ENCODE data around the gene IGF2.

The IGF2 gene

GRCh38 chr11:2098691-2099515 is 40.3 kb downstream of the IGF2 start:
- H3K27ac Mint-ChIP-seq, result no peak overlapping the region
- CTCF ChIA-PET, result interaction anchor here (2.1 kb wide), 1 partner anchor 62 kb away, joined by 5 read pairs; no protein-coding TSS in a partner anchor
- no peaks in the 10 kb centered on the region for H3K4me1 Mint-ChIP-seq
- no peak overlapping the region for H3K4me3 Mint-ChIP-seq
- H3K9me3 Mint-ChIP-seq, result no peaks in the 10 kb centered on the region
- H3K27me3 Mint-ChIP-seq, result peaks cover 16% of the 10 kb centered on the region
- no peaks in the 10 kb centered on the region for H3K36me3 Mint-ChIP-seq
- no peak for DNase-seq

GRCh38 chr11:2097998-2098690 is 41.0 kb downstream of the IGF2 start:
- Mint-ChIP-seq H3K9me3 (no peaks in the 10 kb centered on the region), H3K36me3 (no peaks in the 10 kb centered on the region), H3K27ac (peak overlapping the region; percentile 65), H3K4me3 (no peak overlapping the region), H3K27me3 (peaks cover 24% of the 10 kb centered on the region), H3K4me1 (peaks cover 4% of the 10 kb centered on the region)
- CTCF ChIA-PET, result no interaction called here
- DNase-seq, result no peak

- CTCF ChIA-PET, result no interaction called here
- H3K4me1 Mint-ChIP-seq, result peaks cover 7% of the 10 kb centered on the region
- H3K36me3 Mint-ChIP-seq, result no peaks in the 10 kb centered on the region
- peaks cover 30% of the 10 kb centered on the region for H3K27me3 Mint-ChIP-seq
- DNase-seq, result no peak
- no peaks in the 10 kb centered on the region for H3K9me3 Mint-ChIP-seq
- no peak overlapping the region for H3K27ac Mint-ChIP-seq
- H3K4me3 Mint-ChIP-seq, result no peak overlapping the region
Observed at GRCh38 chr11:2097356-2097997, 41.7 kb downstream of the IGF2 start.

- Mint-ChIP-seq H3K4me3 (no peak overlapping the region), H3K9me3 (no peaks in the 10 kb centered on the region), H3K4me1 (peaks cover 7% of the 10 kb centered on the region), H3K27me3 (peaks cover 30% of the 10 kb centered on the region), H3K27ac (no peak overlapping the region), H3K36me3 (no peaks in the 10 kb centered on the region)
- no peak for DNase-seq
- CTCF ChIA-PET, result no interaction called here
Observed at GRCh38 chr11:2096919-2097301, 42.3 kb downstream of the IGF2 start.

GRCh38 chr11:2096011-2096918 is 42.9 kb downstream of the IGF2 start:
- peaks cover 7% of the 10 kb centered on the region for H3K4me1 Mint-ChIP-seq
- H3K27ac Mint-ChIP-seq, result no peak overlapping the region
- CTCF ChIA-PET, result no interaction called here
- no peak overlapping the region for H3K4me3 Mint-ChIP-seq
- DNase-seq, result no peak
- H3K27me3 Mint-ChIP-seq, result peaks cover 34% of the 10 kb centered on the region
- no peaks in the 10 kb centered on the region for H3K36me3 Mint-ChIP-seq
- no peaks in the 10 kb centered on the region for H3K9me3 Mint-ChIP-seq

- no peak overlapping the region for H3K4me3 Mint-ChIP-seq
- H3K4me1 Mint-ChIP-seq, result peaks cover 7% of the 10 kb centered on the region
- no peak overlapping the region for H3K27ac Mint-ChIP-seq
- CTCF ChIA-PET, result no interaction called here
- H3K36me3 Mint-ChIP-seq, result no peaks in the 10 kb centered on the region
- no peaks in the 10 kb centered on the region for H3K9me3 Mint-ChIP-seq
- DNase-seq, result no peak
- H3K27me3 Mint-ChIP-seq, result peaks cover 29% of the 10 kb centered on the region
Observed at GRCh38 chr11:2095542-2095941, 43.6 kb downstream of the IGF2 start.

- CTCF ChIA-PET, result no interaction called here
- Mint-ChIP-seq H3K27ac (no peak overlapping the region), H3K9me3 (no peaks in the 10 kb centered on the region), H3K4me1 (peaks cover 7% of the 10 kb centered on the region), H3K27me3 (peaks cover 29% of the 10 kb centered on the region), H3K36me3 (no peaks in the 10 kb centered on the region), H3K4me3 (no peak overlapping the region)
- DNase-seq, result no peak
Observed at GRCh38 chr11:2095198-2095520, 44.0 kb downstream of the IGF2 start.

GRCh38 chr11:2094354-2095197 is 44.6 kb downstream of the IGF2 start:
- H3K4me1 Mint-ChIP-seq, result peaks cover 7% of the 10 kb centered on the region
- peaks cover 31% of the 10 kb centered on the region for H3K27me3 Mint-ChIP-seq
- no peak overlapping the region for H3K4me3 Mint-ChIP-seq
- no peaks in the 10 kb centered on the region for H3K36me3 Mint-ChIP-seq
- no peak for DNase-seq
- H3K27ac Mint-ChIP-seq, result no peak overlapping the region
- H3K9me3 Mint-ChIP-seq, result no peaks in the 10 kb centered on the region
- CTCF ChIA-PET, result interaction anchor here (0.6 kb wide), 1 partner anchor 798 kb away, joined by 3 read pairs; no protein-coding TSS in a partner anchor

- H3K9me3 Mint-ChIP-seq, result no peaks in the 10 kb centered on the region
- no peak overlapping the region for H3K27ac Mint-ChIP-seq
- DNase-seq, result no peak
- H3K27me3 Mint-ChIP-seq, result peaks cover 38% of the 10 kb centered on the region
- H3K36me3 Mint-ChIP-seq, result no peaks in the 10 kb centered on the region
- no peak overlapping the region for H3K4me3 Mint-ChIP-seq
- H3K4me1 Mint-ChIP-seq, result peaks cover 7% of the 10 kb centered on the region
- CTCF ChIA-PET, result no interaction called here
Observed at GRCh38 chr11:2093575-2094353, 45.4 kb downstream of the IGF2 start.

GRCh38 chr11:2092956-2093412 is 46.2 kb downstream of the IGF2 start:
- H3K36me3 Mint-ChIP-seq, result no peaks in the 10 kb centered on the region
- peaks cover 40% of the 10 kb centered on the region for H3K27me3 Mint-ChIP-seq
- no peaks in the 10 kb centered on the region for H3K9me3 Mint-ChIP-seq
- peaks cover 7% of the 10 kb centered on the region for H3K4me1 Mint-ChIP-seq
- H3K27ac Mint-ChIP-seq, result no peak overlapping the region
- CTCF ChIA-PET, result no interaction called here
- H3K4me3 Mint-ChIP-seq, result no peak overlapping the region
- peak; percentile 66 for DNase-seq

- Mint-ChIP-seq H3K9me3 (no peaks in the 10 kb centered on the region), H3K36me3 (no peaks in the 10 kb centered on the region), H3K27ac (no peak overlapping the region), H3K27me3 (peaks cover 36% of the 10 kb centered on the region), H3K4me3 (no peak overlapping the region), H3K4me1 (peaks cover 7% of the 10 kb centered on the region)
- DNase-seq, result no peak
- CTCF ChIA-PET, result no interaction called here
Observed at GRCh38 chr11:2092464-2092910, 46.7 kb downstream of the IGF2 start.

GRCh38 chr11:2091786-2092463 is 47.3 kb downstream of the IGF2 start:
- Mint-ChIP-seq H3K27me3 (peaks cover 36% of the 10 kb centered on the region), H3K4me1 (peaks cover 7% of the 10 kb centered on the region), H3K4me3 (no peak overlapping the region), H3K27ac (no peak overlapping the region), H3K36me3 (no peaks in the 10 kb centered on the region), H3K9me3 (no peaks in the 10 kb centered on the region)
- DNase-seq, result no peak
- CTCF ChIA-PET, result no interaction called here
